Measurements from ENCODE around the gene RPS23.
"Not testable (repeated sequence)": the region's sequence is repeated elsewhere in the genome, so short reads cannot be mapped to it uniquely, and the experiment has no call there.

The RPS23 gene

GRCh38 chr5:82290908-82291307 is 12.8 kb upstream of the RPS23 start:
- no peak for FAIRE-seq
- DNase-seq (ENCODE audit: insufficient read length, low spot score), result no peak

- DNase-seq (ENCODE audit: insufficient read length, low spot score) (no peak), FAIRE-seq (no peak)
Observed at GRCh38 chr5:82290005-82290404, 11.9 kb upstream of the RPS23 start.

GRCh38 chr5:82287625-82288024 is 9.5 kb upstream of the RPS23 start:
- DNase-seq (ENCODE audit: insufficient read length, low spot score) (no peak), FAIRE-seq (no peak)

- no peak for FAIRE-seq
Observed at GRCh38 chr5:82285206-82285605, 7.1 kb upstream of the RPS23 start.

GRCh38 chr5:82283893-82284292 is 5.7 kb upstream of the RPS23 start:
- FAIRE-seq (no peak), DNase-seq (ENCODE audit: insufficient read length, low spot score) (no peak)

More at GRCh38 chr5:82285206-82285605, 7.1 kb upstream of the RPS23 start:
- DNase-seq (ENCODE audit: insufficient read length, low spot score), result no peak

- FAIRE-seq, result no peak
- DNase-seq (ENCODE audit: insufficient read length, low spot score), result no peak
Observed at GRCh38 chr5:82278711-82279370, 687 bp upstream of the RPS23 start.

- FAIRE-seq (no peak), DNase-seq (ENCODE audit: insufficient read length, low spot score) (no peak)
Observed at GRCh38 chr5:82277613-82277986, 554 bp downstream of the RPS23 start.

- no peak for FAIRE-seq
- no peak for DNase-seq (ENCODE audit: insufficient read length, low spot score)
Observed at GRCh38 chr5:82276800-82277612, 1.1 kb downstream of the RPS23 start.

GRCh38 chr5:82275216-82275664 is 2.9 kb downstream of the RPS23 start:
- no peak for DNase-seq (ENCODE audit: insufficient read length, low spot score)
- no peak for FAIRE-seq

- no peak for DNase-seq (ENCODE audit: insufficient read length, low spot score)
- no peak for FAIRE-seq
Observed at GRCh38 chr5:82274343-82275211, 3.6 kb downstream of the RPS23 start.

GRCh38 chr5:82273426-82273825 is 4.7 kb downstream of the RPS23 start:
- DNase-seq (ENCODE audit: insufficient read length, low spot score); FAIRE-seq: not testable (repeated sequence)

GRCh38 chr5:82272571-82273356 is 5.4 kb downstream of the RPS23 start:
- DNase-seq (ENCODE audit: insufficient read length, low spot score); FAIRE-seq: not testable (repeated sequence)

- not testable (repeated sequence) for FAIRE-seq; DNase-seq (ENCODE audit: insufficient read length, low spot score)
Observed at GRCh38 chr5:82269363-82269762, 8.8 kb downstream of the RPS23 start.

GRCh38 chr5:82267297-82267933 is 10.7 kb downstream of the RPS23 start:
- not testable (repeated sequence) for FAIRE-seq; DNase-seq (ENCODE audit: insufficient read length, low spot score)

GRCh38 chr5:82265047-82265446 is 13.1 kb downstream of the RPS23 start:
- FAIRE-seq, result no peak
- DNase-seq (ENCODE audit: insufficient read length, low spot score), result no peak

GRCh38 chr5:82259172-82259800 is 18.9 kb downstream of the RPS23 start:
- DNase-seq (ENCODE audit: insufficient read length, low spot score) (peak; percentile 4), FAIRE-seq (peak; percentile 76)

- DNase-seq (ENCODE audit: insufficient read length, low spot score) (no peak), FAIRE-seq (no peak)
Observed at GRCh38 chr5:82257729-82258128, 20.4 kb downstream of the RPS23 start.

GRCh38 chr5:82257247-82257646 is 20.9 kb downstream of the RPS23 start:
- DNase-seq (ENCODE audit: insufficient read length, low spot score) (no peak), FAIRE-seq (no peak)

GRCh38 chr5:82255844-82256243 is 22.3 kb downstream of the RPS23 start:
- FAIRE-seq (no peak), DNase-seq (ENCODE audit: insufficient read length, low spot score) (no peak)
